HG03039 (cell line): ENCODE data around the gene GJB2.

Experiments used
- ATAC-seq: cut with Tn5 transposase; IDR thresholded peaks from one replicate; pipeline ENCODE4 v1.9.1; 2021; ENCODE audit warnings: mild to moderate bottlenecking, moderate library complexity; ENCODE audit not compliant: unreplicated experiment

GJB2 gene

DNA sequence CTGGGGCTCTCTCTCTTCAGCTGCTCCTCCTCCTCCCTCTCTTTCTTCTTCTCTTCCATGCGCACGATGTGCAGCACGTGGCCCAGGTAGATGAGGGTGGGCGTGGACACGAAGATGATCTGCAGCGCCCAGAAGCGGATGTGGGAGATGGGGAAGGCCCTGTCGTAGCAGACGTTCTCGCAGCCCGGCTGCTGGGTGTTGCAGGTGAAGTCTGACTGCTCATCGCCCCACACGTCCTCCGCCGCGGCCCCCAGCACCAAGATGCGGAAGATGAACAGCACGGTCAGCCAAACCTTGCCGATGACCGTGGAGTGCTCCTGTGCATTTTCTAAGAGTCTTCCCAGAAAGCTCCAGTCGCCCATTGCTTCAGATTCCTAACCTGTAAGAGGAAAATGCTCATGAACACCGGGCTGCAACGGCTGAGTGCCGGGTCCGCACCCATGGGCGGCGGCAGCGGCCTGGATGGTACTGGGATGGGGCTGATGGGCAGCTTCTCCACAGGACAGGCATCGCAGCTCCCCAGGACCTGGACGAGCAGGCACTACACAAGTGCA, 49.7 kb downstream of the GJB2 start:
- ATAC-seq = no peak

DNA sequence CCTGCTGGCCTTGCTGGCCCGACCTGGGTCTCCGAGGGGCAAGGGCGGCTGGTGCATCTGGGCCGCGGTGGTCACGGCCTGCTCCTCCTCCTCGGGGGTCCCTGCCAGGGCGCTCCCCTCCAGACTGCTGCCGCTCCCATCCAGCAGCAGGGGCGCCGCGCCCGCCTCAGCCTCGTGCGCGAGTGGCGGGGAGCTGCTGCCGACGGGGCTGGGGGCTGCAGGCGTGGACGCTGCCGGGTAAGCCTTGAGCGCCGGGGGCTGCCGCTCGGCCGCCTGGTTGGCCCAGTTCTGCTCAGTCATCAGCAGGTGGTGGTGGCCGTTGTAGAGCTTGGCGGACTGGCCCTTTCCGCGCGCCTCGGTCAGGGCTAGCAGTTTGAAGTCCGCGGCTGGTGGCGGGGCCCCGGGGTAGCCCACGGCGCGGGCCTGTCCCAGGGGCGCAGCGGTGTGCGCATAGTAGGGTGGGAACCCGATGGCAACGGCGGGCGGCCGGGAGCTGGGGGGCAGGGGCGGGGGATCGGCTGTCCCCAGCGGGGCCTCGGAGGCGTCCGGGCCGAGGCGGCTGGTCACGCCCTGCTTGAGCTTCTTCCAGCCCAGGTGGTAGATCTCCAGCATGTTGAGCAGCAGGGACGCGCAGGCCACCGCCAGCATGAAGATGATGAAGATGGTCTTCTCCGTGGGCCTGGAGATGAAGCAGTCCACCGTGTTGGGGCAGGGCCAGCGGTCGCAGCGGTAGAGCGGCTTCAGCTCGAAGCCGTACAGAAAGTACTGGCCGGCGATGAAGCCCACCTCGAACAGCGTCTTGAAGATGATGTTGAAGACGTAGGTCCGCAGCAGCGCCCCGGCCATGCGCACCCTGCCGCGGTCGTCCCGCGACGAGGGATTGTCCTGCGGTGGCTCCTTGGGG, 50.5 kb downstream of the GJB2 start:
- ATAC-seq = no peak

DNA sequence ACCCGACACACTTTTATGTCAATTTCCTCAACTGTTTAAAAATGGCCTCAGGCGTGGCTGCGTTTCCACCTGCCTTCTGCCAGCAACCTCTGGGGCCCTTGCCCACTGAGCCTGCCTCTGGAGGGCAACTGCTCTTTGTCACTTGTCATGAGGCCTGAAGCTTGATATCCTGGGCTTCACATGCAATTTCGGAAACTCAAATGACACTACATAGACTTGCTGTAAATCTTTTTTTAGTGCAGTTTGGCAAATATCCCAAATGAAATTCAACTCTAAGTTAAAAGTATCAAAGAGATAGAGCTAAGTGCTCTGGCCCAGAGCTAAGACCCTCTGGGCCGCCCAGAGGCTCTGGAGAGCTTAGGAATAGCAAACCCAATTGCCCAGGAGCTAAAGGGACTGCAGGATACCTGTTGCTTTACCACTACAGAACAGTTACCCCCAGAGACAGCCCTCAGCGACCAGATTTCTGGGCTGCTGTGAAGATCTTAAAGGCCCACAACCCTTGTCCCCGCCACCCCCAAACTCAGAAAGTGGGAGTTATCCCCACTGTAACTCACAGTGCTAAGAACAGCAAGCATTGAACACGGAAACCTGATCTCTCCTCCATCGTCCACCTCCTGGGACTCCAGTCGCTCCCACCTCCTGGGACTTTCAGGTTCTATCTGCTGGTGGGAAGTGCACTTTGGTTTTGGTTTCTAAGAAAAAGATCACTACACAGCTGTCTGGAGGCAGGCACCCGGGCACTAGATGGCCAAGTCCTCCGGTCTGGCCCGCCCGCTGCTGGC, 51.3 kb downstream of the GJB2 start:
- ATAC-seq = no peak

DNA sequence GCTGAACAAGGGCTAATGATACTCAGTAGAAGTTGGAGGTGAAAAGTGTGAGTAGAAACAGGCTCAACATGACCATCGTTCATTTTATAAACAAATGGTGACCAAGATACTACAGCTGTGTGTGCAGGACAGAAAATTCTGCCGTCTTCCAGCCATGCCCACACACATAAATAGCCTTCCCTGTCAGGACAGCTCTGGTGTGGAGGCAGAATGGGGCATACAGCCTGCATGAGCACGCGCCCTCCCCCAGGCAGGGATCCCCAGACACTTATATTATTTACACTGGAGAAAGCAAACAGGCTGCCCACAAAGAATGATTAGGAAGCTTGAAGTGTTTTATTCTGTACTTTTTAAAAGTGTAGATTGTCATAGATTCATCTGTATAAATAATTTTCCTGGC, 52.3 kb downstream of the GJB2 start:
- ATAC-seq = no peak

DNA sequence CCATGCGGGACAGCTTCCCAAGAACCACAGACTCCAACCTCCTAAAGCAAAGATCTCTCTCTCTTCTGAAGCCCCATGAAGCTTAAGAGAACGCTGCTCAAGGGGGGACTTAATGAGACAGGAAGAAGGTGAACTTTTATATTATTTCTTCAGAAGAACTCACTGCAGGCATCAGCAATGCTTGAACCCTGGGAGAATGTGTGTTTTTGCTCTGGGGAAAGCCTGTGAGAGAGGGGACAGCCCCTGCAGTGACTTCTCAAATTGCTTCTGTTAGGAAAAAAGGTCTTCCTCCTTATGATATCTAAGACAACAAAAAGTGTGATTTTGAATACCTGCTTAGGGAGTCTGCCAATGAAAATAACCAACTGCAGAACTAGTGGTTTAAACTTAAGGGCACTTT, 54.9 kb downstream of the GJB2 start:
- ATAC-seq = no peak
